GM21526 (cell line): ENCODE results near the gene BMAL1.
A peak's percentile ranks its signal among the peaks of the same experiment; 100 is the strongest.

Experiments
- ATAC-seq: cut with Tn5 transposase; IDR thresholded peaks from one replicate; pipeline ENCODE4 v1.9.1; 2021; ENCODE audit warnings: moderate library complexity; ENCODE audit not compliant: unreplicated experiment, low FRiP score

Gene BMAL1

GRCh38 chr11:13260963-13261588 lies 16.5 kb upstream of the BMAL1 start:
- no peak for ATAC-seq

GRCh38 chr11:13261591-13262061 lies 16.0 kb upstream of the BMAL1 start:
- ATAC-seq = no peak

- no peak for ATAC-seq
These were observed 15.5 kb upstream of the BMAL1 start for GRCh38 chr11:13262096-13262495.

GRCh38 chr11:13268791-13269190 lies 8.8 kb upstream of the BMAL1 start:
- no peak for ATAC-seq

DNA sequence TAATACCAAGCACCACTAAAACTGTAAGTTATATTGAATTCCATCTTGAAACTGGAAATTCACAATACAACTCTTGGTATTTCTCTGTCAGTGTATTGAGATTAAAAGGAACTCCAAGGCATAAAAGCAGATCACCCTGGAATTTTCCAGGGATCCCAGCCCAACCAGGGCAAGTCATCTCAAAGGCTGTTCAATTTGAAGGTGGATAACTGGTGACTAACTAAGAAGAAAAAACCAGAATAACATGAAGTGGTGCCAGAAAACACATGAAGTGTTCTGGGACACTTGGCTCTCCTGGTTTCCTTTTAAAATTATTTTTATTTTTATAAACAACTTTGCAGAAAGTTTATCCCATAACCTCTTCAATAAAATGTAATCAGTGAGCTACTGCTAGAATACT lies 7.8 kb upstream of the BMAL1 start:
- ATAC-seq = no peak

- no peak for ATAC-seq
These were observed 6.4 kb upstream of the BMAL1 start for GRCh38 chr11:13271060-13271693.

DNA sequence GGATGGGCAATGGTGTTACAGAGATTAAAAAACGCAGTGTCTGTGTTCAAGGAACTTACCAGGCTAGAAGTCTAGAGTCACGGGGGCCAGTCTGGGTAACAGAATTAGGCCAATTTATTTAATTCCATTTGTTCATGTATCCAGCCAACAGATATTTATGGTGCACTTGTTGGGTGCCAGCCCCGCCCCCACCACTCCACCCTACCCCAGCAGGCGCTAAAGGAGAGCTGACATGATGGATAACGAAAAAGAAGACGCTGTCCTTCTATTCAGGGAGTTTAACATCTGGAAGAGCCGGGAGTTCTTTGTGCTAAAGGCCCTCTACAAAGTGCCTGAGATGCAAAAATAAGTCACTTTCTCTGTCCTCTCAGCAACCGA lies 1.1 kb upstream of the BMAL1 start:
- no peak for ATAC-seq

GRCh38 chr11:13276832-13277767 lies 490 bp upstream of the BMAL1 start:
- peak; percentile 90 for ATAC-seq

- peak; percentile 4 for ATAC-seq
These were observed 1.3 kb downstream of the BMAL1 start for GRCh38 chr11:13278609-13279486.

- no peak for ATAC-seq
These were observed 1.9 kb downstream of the BMAL1 start for GRCh38 chr11:13279487-13279834.

- ATAC-seq = no peak
These were observed 2.6 kb downstream of the BMAL1 start for GRCh38 chr11:13280092-13280722.

DNA sequence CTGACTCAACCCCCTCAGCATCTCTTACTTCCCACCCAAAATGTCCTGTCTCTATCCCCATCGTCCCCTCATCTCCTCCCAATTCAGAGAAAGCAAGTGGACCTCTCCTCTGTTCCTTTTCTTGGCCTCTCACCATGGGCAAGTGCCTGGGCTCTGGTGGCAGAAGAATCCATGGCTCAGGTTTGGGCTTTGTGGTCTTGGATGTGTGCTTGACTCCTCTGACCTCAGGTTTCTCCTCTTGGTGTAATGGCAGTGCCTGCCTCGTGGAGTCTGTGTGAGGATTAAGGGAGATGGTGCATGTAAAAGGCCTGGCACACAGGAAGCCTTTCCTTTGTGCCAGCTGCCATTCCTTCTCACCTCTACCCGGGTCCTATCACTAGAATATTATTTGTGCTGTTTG lies 3.2 kb downstream of the BMAL1 start:
- no peak for ATAC-seq

DNA sequence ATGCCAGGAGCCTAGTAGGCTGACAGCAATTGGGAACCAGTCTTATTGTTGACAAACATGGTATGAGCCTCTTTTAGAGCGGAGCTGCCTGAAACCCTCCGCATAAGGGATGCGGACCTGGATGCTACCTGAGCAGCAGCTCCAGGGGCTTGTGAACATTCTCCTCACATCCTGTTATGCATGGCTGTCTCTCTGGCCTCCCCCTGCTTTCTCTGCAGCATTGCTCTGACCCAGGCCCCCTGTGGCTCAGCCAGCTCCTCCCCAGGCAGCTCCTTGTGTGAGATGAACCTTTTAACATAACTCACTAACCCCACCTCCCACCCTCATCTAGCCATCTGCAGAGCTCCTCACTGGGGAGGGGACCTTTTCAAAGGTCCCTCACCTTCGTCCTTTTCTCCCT lies 6.0 kb downstream of the BMAL1 start:
- no peak for ATAC-seq

DNA sequence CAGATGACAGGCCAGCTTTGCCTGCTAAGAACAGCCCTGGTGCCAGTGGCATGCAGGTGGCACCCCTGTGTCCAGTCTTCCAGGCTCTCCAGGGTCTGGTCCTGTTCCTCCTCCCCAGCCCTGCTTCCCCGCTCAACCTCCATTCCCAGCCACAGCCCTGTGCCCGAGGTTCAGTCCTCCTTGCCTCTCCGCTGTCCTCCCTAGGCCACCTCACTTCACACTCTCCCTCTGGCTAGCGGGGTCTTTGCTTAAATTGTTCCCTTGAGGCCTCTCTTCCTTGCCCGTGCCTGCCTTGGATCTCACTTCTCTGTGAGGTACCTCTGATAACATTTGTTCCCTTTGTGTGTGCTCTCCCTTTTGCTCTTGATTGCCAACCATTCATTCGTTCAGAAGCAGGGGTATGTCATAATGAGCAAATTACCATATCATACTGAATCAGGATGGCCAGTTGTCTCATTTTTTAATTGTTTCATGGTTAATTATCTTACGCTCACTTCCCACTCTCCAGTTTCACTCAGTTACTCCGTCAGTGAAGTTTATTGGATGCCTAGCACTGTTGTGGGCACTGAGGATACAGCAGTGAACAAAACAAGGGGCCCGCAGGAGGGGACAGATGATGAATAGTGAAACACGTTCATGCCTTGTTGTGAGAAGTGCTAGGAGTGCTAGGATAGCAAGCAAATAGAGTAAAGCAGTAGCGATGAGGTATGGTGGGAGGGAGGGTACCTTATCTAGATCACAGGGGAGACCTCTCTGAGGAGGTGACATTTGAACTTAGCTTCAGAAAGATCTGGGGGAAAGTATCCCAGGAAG lies 7.4 kb downstream of the BMAL1 start:
- ATAC-seq = no peak

DNA sequence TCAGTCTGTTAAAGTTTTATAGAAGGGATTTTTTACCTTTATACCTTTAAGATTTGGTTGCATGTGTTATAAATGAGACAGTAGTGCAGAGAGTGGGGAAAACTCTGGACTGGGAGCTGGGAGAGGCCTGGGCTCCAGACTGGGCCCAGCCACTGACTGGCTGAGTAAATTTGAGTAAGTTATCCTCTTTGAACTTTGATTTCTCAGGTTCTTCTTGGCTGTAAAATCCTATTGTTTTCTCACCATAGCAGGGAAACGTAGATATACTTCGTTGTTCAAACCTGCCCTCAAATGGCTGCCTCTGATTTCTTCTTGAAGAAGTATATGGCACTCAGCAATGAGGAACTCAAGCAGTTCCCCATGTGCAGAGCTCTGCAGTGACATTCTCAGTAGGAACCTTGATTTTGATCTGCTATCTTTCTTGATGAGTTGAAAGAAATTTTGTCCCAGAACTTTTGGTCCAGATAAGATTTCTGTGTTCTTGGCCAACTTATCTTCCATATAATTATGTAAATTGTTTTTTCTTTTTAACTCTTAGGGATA lies 8.8 kb downstream of the BMAL1 start:
- ATAC-seq = no peak

DNA sequence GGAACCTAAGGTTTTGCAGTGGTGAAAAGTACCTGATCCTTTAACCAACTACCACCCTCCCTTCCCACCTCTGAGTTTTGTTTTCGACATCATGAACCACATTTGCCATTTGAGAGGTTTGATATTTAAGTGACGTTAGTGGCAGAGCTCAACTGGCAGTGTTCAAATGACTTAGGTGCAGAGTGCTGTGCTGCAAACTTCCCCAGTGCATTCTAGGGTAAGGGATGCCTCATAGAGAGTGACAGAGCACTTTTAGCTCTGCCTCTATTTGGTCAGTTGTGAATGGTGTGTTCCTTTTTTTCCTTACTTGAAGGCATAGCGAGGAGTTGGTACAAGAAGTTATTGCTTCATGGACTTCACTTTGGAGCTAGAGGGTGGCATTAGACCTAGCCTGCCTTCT lies 9.4 kb downstream of the BMAL1 start:
- ATAC-seq = no peak

DNA sequence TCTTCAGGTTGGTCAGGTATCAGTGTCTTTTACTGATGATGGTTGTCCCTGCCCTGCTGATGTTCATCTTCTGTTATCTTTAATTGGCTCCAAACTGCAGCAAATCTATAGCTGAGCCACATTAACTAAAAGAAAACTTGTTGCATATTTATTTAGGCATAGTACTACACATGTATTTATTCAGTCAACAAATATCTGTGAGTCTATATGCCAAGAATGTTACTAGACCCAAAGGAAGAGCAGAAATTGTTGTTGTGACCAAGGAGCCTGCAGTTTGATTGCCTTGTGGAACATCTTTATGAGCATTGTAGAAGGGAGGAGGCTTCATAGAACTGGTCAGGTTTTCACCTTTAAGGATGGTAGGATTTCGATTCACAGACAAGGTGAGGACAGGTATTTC lies 10.1 kb downstream of the BMAL1 start:
- ATAC-seq = no peak

GRCh38 chr11:13288375-13289029 lies 10.9 kb downstream of the BMAL1 start:
- ATAC-seq = no peak

DNA sequence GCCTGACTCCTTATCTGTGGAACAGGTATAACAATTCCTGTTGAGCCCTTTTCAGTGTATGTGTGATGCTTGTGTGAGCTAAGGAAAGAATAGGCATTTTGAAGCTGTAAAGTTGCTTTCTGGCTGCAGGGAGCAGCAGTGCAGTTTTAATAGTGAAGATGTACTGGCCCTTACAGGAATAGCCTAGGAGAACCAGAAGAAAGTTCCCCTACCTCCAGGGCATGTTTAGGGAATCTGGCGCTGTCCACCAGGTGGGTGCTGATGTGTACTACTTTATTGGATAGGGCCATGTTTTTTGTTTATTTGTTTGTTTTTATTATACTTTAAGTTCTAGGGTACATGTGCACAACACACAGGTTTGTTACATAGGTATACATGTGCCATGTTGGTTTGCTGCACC lies 11.5 kb downstream of the BMAL1 start:
- no peak for ATAC-seq
